ENCODE data around the gene UQCR10. TPM values are rescaled to one million over a fixed set of nuclear protein-coding genes. Genes with fewer than 3 reads are reported as not detected.

UQCR10 gene
- total RNA-seq, result 68.6 and 71.7 TPM in 2 replicates

DNA sequence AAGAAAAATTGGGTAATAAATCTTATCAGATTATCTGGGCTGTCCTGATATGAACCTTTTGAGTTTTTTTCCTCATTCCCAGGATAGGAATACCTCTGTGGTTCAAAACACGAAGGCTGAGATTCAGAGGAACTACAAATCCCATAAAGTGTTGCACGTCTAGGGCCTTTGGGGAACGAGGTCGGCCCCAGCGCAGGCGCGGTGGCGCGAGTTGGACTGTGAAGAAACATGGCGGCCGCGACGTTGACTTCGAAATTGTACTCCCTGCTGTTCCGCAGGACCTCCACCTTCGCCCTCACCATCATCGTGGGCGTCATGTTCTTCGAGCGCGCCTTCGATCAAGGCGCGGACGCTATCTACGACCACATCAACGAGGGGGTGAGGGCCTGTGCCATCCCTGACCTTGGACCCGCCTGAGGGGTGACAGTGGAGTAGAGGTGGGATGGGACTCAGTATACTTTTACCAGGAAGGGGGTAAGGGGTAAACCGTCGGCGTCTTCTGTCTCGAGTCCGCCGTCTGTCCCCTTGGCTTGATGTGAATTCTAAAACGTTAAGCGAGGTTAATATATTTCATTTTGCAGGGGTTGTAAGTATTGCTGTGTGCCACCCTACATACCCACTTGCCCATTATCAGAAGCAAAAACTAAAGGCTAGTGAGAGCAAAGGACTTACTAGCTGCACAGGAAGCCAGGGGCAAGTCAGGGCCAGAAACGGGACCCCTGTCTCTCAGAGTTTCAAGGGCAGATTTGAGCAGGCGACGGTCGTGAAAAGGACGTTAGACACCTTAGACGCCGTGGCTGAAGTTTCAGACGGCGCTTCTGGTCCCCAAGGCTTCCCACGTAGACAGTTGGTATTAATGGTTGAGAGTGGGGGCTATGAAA, at the start of gene UQCR10:
Gene UQCR10 (plus strand): TSS at position 199 of the 881 bp plus-strand sequence. CDS start 30 bp downstream, at position 229.

DNA sequence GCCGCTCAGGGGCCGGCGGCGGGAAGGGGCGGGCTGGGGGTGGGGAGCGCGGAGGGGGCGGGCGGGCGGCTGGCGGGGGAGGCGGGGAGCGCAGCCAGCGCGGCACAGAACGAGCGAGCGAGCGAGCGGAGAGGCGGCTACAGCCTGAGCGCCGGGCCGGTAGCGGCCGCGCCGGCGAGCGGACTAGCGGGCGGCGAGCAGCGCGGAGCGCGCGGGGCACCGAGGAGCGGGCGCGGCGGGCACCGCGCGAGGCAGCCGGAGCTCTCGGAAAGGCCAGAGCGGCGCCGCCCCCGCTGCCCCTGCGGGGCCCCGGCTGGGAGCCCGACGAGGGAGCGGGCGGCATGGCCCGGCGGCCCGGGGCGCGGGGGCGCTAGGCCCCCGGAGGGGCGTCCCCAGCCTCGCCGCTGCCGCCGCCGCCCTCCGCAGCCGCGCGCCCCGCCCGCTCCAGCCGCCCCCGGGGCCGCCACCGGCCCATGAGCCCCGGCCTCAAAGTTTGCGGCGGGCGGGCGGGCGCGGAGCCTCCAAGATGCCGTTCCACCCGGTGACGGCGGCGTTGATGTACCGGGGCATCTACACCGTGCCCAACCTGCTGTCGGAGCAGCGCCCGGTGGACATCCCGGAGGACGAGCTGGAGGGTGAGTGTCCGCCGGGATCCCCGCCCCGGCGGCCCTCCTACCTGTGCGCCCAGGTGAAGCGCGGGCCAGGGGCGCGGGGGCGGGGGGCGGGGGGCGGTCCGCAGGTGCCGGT, 47.1 kb upstream of the UQCR10 start, which contains the start of gene CABP7:
Gene CABP7 (plus strand): TSS at position 105 of the 747 bp plus-strand sequence. CDS start 422 bp downstream, at position 527.

DNA sequence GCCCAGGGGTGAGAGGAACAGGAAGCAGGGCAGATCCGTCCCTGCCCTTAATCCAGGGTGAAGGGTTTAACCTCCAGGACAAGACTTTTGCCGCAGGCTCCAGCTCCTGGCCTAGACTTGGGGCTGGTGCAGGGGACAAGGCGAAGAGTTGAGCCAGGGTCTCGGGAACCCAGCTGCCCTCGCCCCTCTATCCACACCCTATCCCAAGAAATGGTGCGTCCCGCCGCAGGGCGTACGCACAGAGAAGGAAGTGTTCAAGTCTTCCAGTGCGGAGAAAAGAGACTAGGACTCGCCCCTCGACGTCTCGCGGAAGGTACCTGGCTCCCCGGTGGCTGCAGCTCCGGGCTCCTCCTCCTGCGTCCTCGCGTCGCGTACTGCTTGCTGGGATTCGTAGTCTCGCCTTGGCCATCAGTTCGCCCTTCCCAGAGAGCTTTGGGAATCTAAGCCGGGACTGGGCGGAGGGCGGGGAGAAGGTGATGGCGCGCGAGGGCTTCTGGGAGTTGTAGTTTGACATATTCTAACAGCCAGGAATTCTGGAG, 468 bp upstream of the UQCR10 start, which contains the start of gene ZMAT5:
Gene ZMAT5 (minus strand): TSS at position 376 of the 539 bp plus-strand sequence. CDS start 18,463 bp downstream, outside the sequence.

Other genes starting within 250 kb of the UQCR10 start
- 39.4 and 62.9 TPM in 2 replicates for gene THOC5, start 213.6 kb upstream of the UQCR10 start, total RNA-seq
- 42.0 and 46.4 TPM in 2 replicates for gene NIPSNAP1, start 186.3 kb upstream of the UQCR10 start, total RNA-seq
- 50.8 and 65.8 TPM in 2 replicates for gene NF2, start 163.7 kb upstream of the UQCR10 start, total RNA-seq
- not detected in 2 replicates for gene CABP7, start 47.4 kb upstream of the UQCR10 start, total RNA-seq
- gene ZMAT5, start 362 bp upstream of the UQCR10 start, total RNA-seq, result 12.3 and 13.3 TPM in 2 replicates
- gene ASCC2, start 70.9 kb downstream of the UQCR10 start, total RNA-seq, result 28.1 and 37.1 TPM in 2 replicates
- gene MTMR3, start 115.8 kb downstream of the UQCR10 start, total RNA-seq, result 32.4 and 36.0 TPM in 2 replicates